PFSK-1 (cell line): ENCODE results near the gene RNF113B.

Experiments
- POLR2AphosphoS5 ChIP-seq: IDR thresholded peaks from 2 replicates; pipeline ENCODE4 v1.6.1; 2012; ENCODE audit warnings: low read depth, mild to moderate bottlenecking, control low read depth, low read length, moderate library complexity
- SIN3A ChIP-seq: IDR thresholded peaks from 2 replicates; pipeline ENCODE4 v1.6.1; 2012; ENCODE audit warnings: mild to moderate bottlenecking, low read length, moderate library complexity, borderline replicate concordance; ENCODE audit not compliant: insufficient read depth

DNA sequence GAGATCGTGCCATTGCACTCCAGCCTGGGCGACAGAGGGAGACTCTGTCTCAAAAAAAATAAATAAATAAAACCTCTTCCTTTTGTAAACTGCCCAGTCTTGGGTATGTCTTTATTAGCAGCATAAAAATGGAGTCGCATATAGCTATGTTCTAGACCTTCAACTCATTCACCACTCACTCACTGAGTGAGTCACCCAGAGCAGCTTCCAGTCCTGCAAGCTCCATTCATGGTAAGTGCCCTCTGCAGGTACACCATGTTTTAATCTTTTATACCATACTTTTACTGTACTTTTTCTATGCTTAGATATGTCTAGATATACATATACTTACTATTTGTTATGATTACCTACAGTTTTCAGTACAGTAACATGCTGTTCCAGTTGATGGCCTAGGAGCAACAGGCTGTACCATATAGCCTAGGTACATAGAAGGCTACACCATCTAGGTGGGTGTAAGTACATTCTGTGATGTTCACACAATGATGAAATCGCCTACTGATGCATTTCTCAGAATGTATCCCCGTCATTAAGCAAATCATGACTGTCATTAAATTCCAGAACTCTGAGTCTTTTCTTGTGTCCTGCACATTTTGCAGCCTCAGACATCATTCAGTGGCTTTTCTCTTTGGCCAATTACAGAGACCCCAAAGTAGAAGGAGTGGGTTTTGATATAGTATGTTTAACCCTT lies 47.9 kb downstream of the RNF113B start:
- no peak for TF ChIP-seq POLR2AphosphoS5
- TF ChIP-seq SIN3A: no peak
